Stimulated activated CD8-positive, alpha-beta memory T cell treated with anti-CD3 and anti-CD28 coated beads, Interleukin-2, amount 100 ng/mL, for 48 hours (primary cell): ENCODE results near the gene SBSN.

Experiments
- DNase-seq, 2 donors: peaks; one replicate each; pipeline ENCODE4 v3.0.0-alpha.2; 2020; ENCODE audit warnings: low read depth in 2 of 2

The SBSN gene

GRCh38 chr19:35554076-35554475, 26.0 kb upstream of the SBSN start:
- DNase-seq: no peak

- DNase-seq: no peak
Observed at GRCh38 chr19:35553385-35554000, 25.4 kb upstream of the SBSN start.

GRCh38 chr19:35552534-35553384, 24.6 kb upstream of the SBSN start:
- no peak for DNase-seq

GRCh38 chr19:35551091-35551810, 23.1 kb upstream of the SBSN start:
- DNase-seq: no peak

- DNase-seq: no peak
Observed at GRCh38 chr19:35549879-35550523, 21.9 kb upstream of the SBSN start.

GRCh38 chr19:35549174-35549788, 21.2 kb upstream of the SBSN start:
- peak; percentile 27 to 28 for DNase-seq

- no peak for DNase-seq
Observed at GRCh38 chr19:35546532-35546931, 18.4 kb upstream of the SBSN start.

GRCh38 chr19:35545855-35546381, 17.8 kb upstream of the SBSN start:
- DNase-seq: peak; percentile 67 to 74

- DNase-seq: peak; percentile 86 to 88
Observed at GRCh38 chr19:35545001-35545854, 17.1 kb upstream of the SBSN start, which contains the start of gene TMEM147. Gene TMEM147 (plus strand): TSS chr19:35545626. CDS start chr19:35545740, 114 bp downstream.

GRCh38 chr19:35544110-35544802, 16.1 kb upstream of the SBSN start:
- no peak for DNase-seq

GRCh38 chr19:35543280-35544109, 15.4 kb upstream of the SBSN start:
- no peak for DNase-seq

GRCh38 chr19:35542209-35542608, 14.1 kb upstream of the SBSN start:
- DNase-seq: no peak

GRCh38 chr19:35540356-35540927, 12.3 kb upstream of the SBSN start:
- DNase-seq: no peak

GRCh38 chr19:35539850-35540249, 11.7 kb upstream of the SBSN start:
- no peak for DNase-seq

GRCh38 chr19:35539314-35539713, 11.2 kb upstream of the SBSN start:
- DNase-seq: no peak

- DNase-seq: no peak
Observed at GRCh38 chr19:35534803-35535480, 6.8 kb upstream of the SBSN start.

GRCh38 chr19:35533822-35534392, 5.8 kb upstream of the SBSN start:
- DNase-seq: peak in 1 of 2 donors; percentile 34
